Activated T-helper 1 cell treated with Interleukin-2 at 50 U/mL for 16 hours (primary cell): ENCODE data around the gene BACE1.

Experiments
- DNase-seq: peaks from one replicate; pipeline ENCODE4 v3.0.0-alpha.2; 2020; ENCODE audit warnings: low read depth

BACE1 gene

GRCh38 chr11:117305145-117305544, 10.9 kb downstream of the BACE1 start:
- no peak for DNase-seq

GRCh38 chr11:117303646-117304315, 12.3 kb downstream of the BACE1 start:
- no peak for DNase-seq

- DNase-seq: no peak
Observed at GRCh38 chr11:117303101-117303500, 13.0 kb downstream of the BACE1 start.

- DNase-seq: no peak
Observed at GRCh38 chr11:117302228-117302627, 13.8 kb downstream of the BACE1 start.

- DNase-seq: no peak
Observed at GRCh38 chr11:117300773-117301172, 15.3 kb downstream of the BACE1 start.

GRCh38 chr11:117300283-117300663, 15.8 kb downstream of the BACE1 start:
- no peak for DNase-seq

GRCh38 chr11:117299351-117300282, 16.4 kb downstream of the BACE1 start:
- DNase-seq: no peak

- DNase-seq: no peak
Observed at GRCh38 chr11:117298195-117298594, 17.9 kb downstream of the BACE1 start.

GRCh38 chr11:117296881-117297280, 19.2 kb downstream of the BACE1 start:
- DNase-seq: no peak

- DNase-seq: no peak
Observed at GRCh38 chr11:117295438-117296137, 20.5 kb downstream of the BACE1 start.

- DNase-seq: no peak
Observed at GRCh38 chr11:117292616-117293015, 23.4 kb downstream of the BACE1 start.

- no peak for DNase-seq
Observed at GRCh38 chr11:117290809-117291396, 25.2 kb downstream of the BACE1 start, which contains the start of gene BACE1-AS. Gene BACE1-AS, plus strand, starts transcription at chr11:117291346.

- DNase-seq: no peak
Observed at GRCh38 chr11:117289795-117290194, 26.3 kb downstream of the BACE1 start.

GRCh38 chr11:117287668-117288067, 28.4 kb downstream of the BACE1 start:
- DNase-seq: no peak

GRCh38 chr11:117286588-117286987, 29.5 kb downstream of the BACE1 start:
- DNase-seq: no peak

- DNase-seq: no peak
Observed at GRCh38 chr11:117284053-117284452, 32.0 kb downstream of the BACE1 start.

- no peak for DNase-seq
Observed at GRCh38 chr11:117282956-117283355, 33.1 kb downstream of the BACE1 start.

- DNase-seq: no peak
Observed at GRCh38 chr11:117281869-117282268, 34.2 kb downstream of the BACE1 start.

GRCh38 chr11:117281159-117281558, 34.9 kb downstream of the BACE1 start:
- no peak for DNase-seq

GRCh38 chr11:117279711-117280376, 36.2 kb downstream of the BACE1 start:
- DNase-seq: no peak

- DNase-seq: no peak
Observed at GRCh38 chr11:117278347-117278746, 37.7 kb downstream of the BACE1 start.
